GM21825 (cell line): ENCODE results near the gene ASPG.

Experiments used
- ATAC-seq: cut with Tn5 transposase; IDR thresholded peaks from one replicate; pipeline ENCODE4 v1.9.1; 2021; ENCODE audit warnings: mild to moderate bottlenecking, moderate library complexity; ENCODE audit not compliant: unreplicated experiment

Gene ASPG

DNA sequence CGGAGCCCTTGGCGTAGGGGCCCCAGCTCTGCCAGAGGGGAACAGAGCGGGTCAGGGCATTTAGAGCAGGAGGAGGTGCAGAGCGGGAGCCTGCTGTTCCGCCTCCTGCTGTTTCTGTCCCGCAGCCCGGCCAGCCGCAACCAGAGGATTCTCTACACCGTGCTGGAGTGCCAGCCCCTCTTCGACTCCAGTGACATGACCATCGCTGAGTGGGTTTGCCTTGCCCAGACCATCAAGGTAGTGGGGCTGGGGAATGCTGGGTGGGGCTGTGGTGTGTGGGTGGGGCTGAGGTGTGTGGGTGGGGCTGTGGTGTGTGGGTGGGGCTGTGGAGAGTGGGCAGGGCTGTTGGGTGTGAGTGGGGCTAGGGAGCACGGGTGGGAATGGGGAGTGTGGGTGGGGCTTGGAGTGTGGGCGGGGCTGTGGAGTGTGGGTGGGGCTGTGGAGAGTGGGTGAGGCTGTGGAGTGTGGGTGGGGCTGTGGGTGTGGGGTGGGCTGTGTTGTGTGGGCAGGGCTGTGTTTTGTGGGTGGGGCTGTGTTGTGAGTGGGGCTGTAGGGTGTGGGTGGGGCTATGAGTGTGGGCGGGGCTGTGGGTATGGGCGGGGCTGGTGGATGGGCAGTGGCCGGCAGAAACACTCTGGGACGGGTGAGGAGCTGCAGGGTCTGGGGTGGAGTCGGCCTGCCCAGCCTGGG is 8.0 kb downstream of the ASPG start:
- ATAC-seq: no peak

DNA sequence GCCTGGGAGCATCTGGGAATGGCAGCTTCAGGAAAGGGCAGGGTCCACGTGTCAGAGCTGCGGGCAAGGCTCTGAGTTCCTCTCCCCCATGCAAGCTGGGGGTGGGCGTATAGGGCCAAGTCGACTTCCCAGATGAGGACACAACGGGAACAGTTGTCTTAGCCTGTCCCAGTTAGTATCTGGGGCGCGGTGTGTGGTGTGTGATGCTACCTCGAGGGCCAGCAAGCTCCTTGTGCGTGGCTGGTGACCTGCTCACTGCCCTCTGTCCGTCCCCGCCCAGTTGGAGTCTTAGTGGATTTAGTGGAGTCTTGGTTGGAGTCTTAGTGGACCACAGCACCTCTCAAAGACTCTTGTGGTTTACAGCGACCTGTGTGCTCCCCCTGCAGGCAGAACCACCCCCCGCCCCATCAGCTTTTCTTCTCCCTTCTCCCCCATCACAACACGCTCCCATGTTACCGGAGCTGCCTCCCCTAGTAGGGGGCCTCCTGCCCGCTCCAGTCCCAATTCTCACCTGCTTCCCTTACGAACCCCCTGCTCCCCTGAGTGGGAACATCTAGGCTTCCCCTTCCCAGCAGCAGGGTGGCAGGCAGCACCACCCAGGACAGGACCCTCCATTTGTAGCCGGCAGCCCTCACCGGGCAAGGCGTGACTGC is 8.7 kb downstream of the ASPG start:
- no peak for ATAC-seq

DNA sequence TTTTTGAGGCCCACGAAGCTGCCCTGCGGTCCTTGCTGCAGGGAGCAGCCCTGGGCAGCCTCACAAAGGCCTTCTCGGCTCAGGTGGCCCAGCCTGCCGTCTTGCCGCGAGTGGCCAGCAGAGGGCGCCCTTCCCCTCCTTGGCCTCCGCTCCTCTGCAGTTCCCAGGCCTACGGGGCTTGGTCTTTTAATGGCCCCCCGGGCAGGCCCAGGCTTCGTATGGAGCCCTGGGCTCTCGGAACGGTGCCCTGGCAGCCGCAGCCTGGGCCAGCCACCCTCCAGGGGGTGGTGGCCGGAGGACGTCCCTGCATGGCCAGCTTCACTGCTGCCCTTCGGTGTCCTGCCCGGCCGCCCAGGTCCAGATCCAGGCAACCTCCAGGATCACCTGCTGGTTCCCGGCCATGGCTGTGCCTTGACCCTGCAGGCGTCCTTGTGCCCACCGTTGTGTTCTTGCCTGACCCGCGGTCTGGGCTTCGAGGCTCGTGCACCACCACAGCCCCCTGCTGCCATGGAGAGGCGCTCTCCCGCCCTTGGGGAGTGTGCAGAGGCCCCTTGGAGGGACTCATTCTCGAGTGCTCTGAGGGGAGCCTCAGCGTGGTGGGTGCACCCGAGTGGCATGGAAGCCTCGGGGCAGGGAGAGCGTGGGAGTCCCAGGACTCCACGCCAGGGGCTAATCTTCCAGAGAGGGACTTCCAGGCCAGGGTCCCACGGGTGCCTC is 9.4 kb downstream of the ASPG start:
- ATAC-seq: no peak

- ATAC-seq: no peak
Observed at GRCh38 chr14:104095426-104096310, 10.2 kb downstream of the ASPG start.

- ATAC-seq: no peak
Observed at GRCh38 chr14:104096318-104096717, 10.8 kb downstream of the ASPG start.

- no peak for ATAC-seq
Observed at GRCh38 chr14:104096751-104097700, 11.5 kb downstream of the ASPG start.

GRCh38 chr14:104098272-104099095 is 13.0 kb downstream of the ASPG start:
- no peak for ATAC-seq

DNA sequence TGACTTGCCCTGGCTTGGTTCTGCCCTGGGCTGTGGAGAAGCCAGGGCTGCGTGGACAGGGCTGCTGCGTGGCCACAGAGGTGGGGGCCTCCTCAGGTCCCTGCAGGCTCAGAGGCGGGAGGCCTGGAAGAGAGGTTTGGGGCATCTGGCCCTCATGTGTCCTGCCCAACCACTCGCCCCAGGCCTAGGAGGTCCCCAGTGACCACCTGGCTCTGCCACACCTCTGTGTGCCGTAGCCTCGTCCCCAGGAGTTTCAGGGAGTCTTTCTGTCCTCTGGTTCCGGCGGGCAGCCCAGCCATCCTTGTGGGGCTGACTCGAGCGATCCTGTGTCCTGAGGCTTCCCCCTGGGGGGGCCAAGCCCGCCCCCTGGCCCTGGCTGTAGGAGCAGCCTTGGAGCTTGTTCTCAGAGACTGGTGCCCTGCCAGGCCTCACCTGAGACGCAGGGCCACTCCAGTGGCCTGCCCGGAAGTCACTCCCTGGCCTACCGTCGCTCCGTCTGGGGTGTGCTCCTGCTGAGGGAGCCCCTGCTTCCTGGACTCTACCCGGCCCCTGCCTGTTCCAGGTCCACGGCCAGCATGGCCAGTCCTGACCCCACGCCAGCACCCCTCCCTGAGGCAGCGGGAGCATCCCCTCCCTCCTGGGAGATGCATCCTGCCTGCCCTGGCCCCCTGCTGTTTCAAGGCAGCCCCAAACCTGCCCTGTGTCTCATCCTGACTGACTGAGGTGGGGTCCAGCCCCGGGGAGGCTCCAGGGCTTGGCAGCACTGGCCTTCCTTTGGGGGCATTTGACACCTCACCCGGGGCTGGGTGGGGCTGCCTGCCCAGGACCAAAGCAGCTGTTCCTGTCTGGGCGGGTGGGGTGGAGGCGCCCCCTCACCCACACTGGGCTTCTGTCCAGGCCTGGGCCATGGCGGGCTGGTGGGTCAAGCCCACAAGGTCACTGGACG is 13.9 kb downstream of the ASPG start:
- ATAC-seq: no peak

DNA sequence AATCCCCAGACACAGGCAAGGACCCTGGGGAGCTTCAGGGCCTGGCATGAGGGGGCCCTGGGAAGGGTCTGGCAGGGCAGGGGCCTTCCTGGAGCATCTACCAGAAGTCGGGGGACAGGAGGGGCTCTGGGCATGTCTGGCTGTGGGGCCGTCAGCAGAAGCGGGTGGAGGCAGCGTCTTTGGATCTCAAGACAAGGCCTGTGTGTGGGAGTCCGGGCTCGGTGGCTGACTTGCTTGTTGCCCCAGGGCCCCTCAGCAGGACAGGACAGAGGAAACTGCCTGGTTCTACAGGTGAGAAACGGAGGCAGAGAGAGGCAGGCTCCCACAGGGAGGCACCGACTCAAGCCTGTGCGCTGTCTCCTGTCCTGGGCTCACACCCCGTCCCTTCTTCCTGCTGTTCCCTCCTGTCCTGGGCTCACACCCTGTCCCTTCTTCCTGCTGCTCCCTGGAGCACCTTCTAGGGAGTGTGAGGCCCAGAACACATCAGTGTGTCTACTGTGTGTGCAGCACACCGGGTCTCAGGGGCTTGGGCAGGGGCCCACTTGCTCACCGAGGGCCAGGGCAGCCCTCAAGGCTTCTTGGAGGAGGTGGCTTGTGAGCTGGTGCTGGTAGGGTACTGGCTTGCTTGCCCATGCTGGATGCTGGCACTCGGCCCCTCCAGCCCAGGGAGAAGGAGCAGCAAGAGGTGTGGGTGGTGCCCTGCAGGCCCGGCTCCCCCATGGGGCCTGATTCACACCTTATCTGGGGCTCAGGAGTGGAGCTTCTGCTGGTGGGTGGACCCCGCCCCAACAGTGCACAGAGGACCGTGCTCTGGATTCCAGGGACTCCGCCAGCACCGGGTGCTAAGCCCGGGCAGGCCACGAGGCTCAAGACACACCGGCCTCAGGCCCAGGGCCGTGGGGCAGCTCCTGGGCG is 14.9 kb downstream of the ASPG start:
- ATAC-seq: no peak

- no peak for ATAC-seq
Observed at GRCh38 chr14:104101086-104101621, 15.7 kb downstream of the ASPG start.

DNA sequence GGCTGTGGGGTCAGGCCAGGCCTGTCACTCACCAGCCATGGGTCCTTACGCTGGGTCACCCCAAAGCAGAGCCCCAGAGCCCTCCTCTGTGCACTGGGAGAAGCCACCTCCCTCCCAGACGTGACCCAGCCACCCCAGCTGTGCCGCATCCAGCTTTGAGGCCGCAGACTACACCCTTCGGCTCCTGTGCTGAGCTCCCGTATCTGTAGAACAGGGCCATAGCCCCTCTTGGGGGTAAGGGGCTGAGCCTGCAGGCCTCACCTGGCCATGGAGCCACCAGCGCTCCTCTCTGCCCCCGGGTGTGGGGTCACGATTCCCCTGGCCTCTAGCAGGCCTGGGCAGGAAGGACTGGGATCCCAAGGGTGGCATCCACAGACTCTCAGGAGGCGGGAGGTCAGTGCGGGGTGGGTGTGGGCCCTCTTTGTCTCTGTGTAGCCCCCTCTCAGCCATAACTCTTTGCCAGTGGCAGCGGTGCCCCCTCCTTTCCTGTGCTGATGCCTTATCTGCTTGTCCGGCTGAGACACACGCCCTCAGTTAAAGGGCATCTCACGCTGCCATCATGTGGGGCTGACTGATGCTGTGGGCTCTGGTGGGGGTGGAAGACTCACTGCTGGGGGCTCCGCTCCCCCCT is 16.3 kb downstream of the ASPG start:
- no peak for ATAC-seq

- no peak for ATAC-seq
Observed at GRCh38 chr14:104102282-104102914, 16.9 kb downstream of the ASPG start.

DNA sequence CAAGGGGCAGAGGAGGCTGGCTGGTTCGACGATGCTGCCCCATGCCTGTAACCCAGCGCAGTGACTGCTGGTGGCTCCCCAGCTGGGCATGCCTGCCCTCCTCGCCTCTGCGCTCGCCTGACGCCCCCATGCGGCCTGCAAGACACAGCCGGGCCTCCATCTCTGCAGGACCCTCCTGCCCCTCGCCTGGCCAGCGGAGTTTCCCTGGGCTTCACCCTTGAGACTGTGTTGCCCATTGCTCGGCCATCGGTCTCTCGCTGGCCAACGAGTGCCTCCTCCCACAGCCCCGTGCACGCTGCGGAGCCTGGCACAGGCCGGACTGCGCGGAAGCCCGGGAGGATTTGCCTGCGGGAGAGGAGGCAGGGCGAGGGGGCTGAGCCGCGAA is 17.6 kb downstream of the ASPG start:
- ATAC-seq: no peak

DNA sequence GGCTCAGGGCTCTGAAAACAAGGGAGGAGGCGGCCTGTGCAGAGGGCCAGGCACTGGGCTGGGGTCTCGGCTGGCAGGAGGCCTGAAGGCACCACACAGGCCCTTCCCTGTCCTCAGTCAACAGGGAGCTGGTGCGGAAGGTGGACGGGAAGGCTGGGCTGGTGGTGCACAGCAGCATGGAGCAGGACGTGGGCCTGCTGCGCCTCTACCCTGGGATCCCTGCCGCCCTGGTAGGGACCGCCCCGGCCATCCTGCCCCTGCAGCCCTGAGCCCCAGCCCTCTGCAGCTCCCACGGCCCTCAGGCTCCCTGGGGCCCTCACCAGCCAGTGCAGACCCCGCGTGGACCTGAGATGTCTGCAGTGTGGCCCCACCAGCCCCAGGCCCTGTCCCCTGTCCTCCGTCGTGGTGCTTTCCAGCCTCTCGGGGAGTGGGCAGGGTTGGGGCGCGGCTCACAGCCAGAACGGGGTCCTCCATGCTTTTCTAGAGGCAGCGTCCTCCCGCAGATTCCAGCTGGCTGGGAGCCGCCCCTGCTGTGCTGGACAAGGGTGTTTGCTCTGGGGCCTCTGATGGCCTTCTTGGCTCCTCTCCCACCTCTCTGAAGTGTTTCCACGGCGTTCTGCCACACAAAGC is 18.1 kb downstream of the ASPG start:
- ATAC-seq: no peak
